Vagina (tissue), 2 donors: ENCODE measurements around the gene CYP4F3. TPM values are rescaled to one million over a fixed set of nuclear protein-coding genes. Genes with fewer than 3 reads are reported as not detected.

Source experiments
- DNase-seq, 2 donors: peaks; one replicate each; pipeline ENCODE4 v3.0.0-alpha.2; 2017; ENCODE audit errors: extremely low spot score in 2 of 2
- H3K27ac ChIP-seq: fragments of 200-600 bp; sonication (generic); one replicate; pipeline ENCODE4 v1.5.1; 2019
- H3K27me3 ChIP-seq: fragments of 200-600 bp; sonication (generic); one replicate; pipeline ENCODE4 v1.5.1; 2019
- H3K36me3 ChIP-seq, 2 donors: fragments of 200-600 bp; sonication (generic); one replicate each; pipeline ENCODE4 v1.5.1; 2017 to 2019
- H3K4me1 ChIP-seq: fragments of 200-600 bp; sonication (generic); one replicate; pipeline ENCODE4 v1.5.1; 2019
- H3K4me3 ChIP-seq, 2 donors: fragments of 200-600 bp; sonication (generic); 1 replicate in 1 of 2; 2 replicates in 1 of 2; pipeline ENCODE4 v1.5.1; 2016 to 2019
- H3K9me3 ChIP-seq: fragments of 200-600 bp; sonication (generic); one replicate; pipeline ENCODE4 v1.5.1; 2019
- CTCF ChIP-seq, 3 experiments: fragments of 450-650 bp in 2 of 3; fragments of 200-600 bp in 1 of 3; sonication (generic) in 1 of 3; IDR thresholded peaks; one replicate each; pipeline ENCODE4 v1.5.1; 2017 to 2019; ENCODE audit warnings: antibody characterized with exemption in 3 of 3, mild to moderate bottlenecking in 2 of 3, moderate library complexity in 2 of 3
- POLR2A ChIP-seq, 2 donors: fragments of 450-650 bp; IDR thresholded peaks; one replicate each; pipeline ENCODE4 v1.6.1; 2017; ENCODE audit warnings: antibody characterized with exemption in 2 of 2, mild to moderate bottlenecking in 2 of 2, moderate library complexity in 2 of 2
- POLR2AphosphoS5 ChIP-seq, 2 donors: sonication (generic); formaldehyde crosslinking; IDR thresholded peaks; one replicate each; pipeline ENCODE4 v1.9.0; 2017; ENCODE audit warnings: antibody characterized with exemption in 2 of 2, mild to moderate bottlenecking in 2 of 2, low read depth in 1 of 2; ENCODE audit not compliant: insufficient read depth in 1 of 2
- intact Hi-C: fragments of 100-400 bp; cut with DNase I; formaldehyde crosslinking; loops from one replicate; pipeline ENCODE4 v1.15.1; 2023
- total RNA-seq: library from RNA; depleted of rRNA; stranded (reverse); fragments of >200 nt; gene quantifications from one replicate; pipeline ENCODE4 v1.2.3, GENCODE V29; 2016

Gene CYP4F3
- total RNA-seq, 1 donor from 2014 or later: 29.7 TPM

GRCh38 chr19:15622991-15623390, 17.7 kb upstream of the CYP4F3 start:
- intact Hi-C loops: loop anchor here (10.0 kb wide), 1 partner anchor 562 kb away; the partner anchor contains the start of gene FAM32A
- Histone ChIP-seq H3K27me3 (no peaks in the 10 kb centered on the region), H3K4me3 (no peak overlapping the region), H3K27ac (no peak overlapping the region), H3K9me3 (no peaks in the 10 kb centered on the region), H3K4me1 (no peaks in the 10 kb centered on the region), H3K36me3 (no peaks in the 10 kb centered on the region)
- TF ChIP-seq POLR2A (IDR thresholded peaks at IDR 0.05): no peak
- no peak for TF ChIP-seq POLR2AphosphoS5 (IDR thresholded peaks at IDR 0.05; ENCODE audit: insufficient read depth in 1 of 2, low read depth in 1 of 2)
- no peak for DNase-seq

- intact Hi-C loops: loop anchor here (10.0 kb wide), 1 partner anchor 561 kb away; the partner anchor contains the start of gene FAM32A
- DNase-seq: no peak
- H3K9me3 ChIP-seq: no peaks in the 10 kb centered on the region
- H3K4me1 ChIP-seq: no peaks in the 10 kb centered on the region
- H3K4me3 ChIP-seq: no peak overlapping the region
- TF ChIP-seq POLR2AphosphoS5 (IDR thresholded peaks at IDR 0.05; ENCODE audit: insufficient read depth in 1 of 2, low read depth in 1 of 2): no peak
- TF ChIP-seq POLR2A (IDR thresholded peaks at IDR 0.05): no peak
- no peak for TF ChIP-seq CTCF (IDR thresholded peaks at IDR 0.05)
- no peak overlapping the region for H3K27ac ChIP-seq
- no peaks in the 10 kb centered on the region for H3K36me3 ChIP-seq
- no peaks in the 10 kb centered on the region for H3K27me3 ChIP-seq
Observed at GRCh38 chr19:15623711-15624318, 16.9 kb upstream of the CYP4F3 start.

- Histone ChIP-seq H3K36me3 (no peaks in the 10 kb centered on the region), H3K27ac (no peak overlapping the region), H3K9me3 (no peaks in the 10 kb centered on the region), H3K4me3 (no peak overlapping the region), H3K27me3 (no peaks in the 10 kb centered on the region), H3K4me1 (no peaks in the 10 kb centered on the region)
- peak; percentile 75 to 94 for DNase-seq
- TF ChIP-seq POLR2AphosphoS5 (IDR thresholded peaks at IDR 0.05; ENCODE audit: insufficient read depth in 1 of 2, low read depth in 1 of 2): no peak
- intact Hi-C loops: loop anchor here (10.0 kb wide), 1 partner anchor 556 kb away; the partner anchor contains the start of gene FAM32A
Observed at GRCh38 chr19:15628236-15629002, 12.3 kb upstream of the CYP4F3 start.

- TF ChIP-seq CTCF (IDR thresholded peaks at IDR 0.05): peak; percentile 90 to 97 (median 92)
- peak in 1 of 2 donors; percentile 25 for TF ChIP-seq POLR2AphosphoS5 (IDR thresholded peaks at IDR 0.05; ENCODE audit: insufficient read depth in 1 of 2, low read depth in 1 of 2)
- no peak for TF ChIP-seq POLR2A (IDR thresholded peaks at IDR 0.05)
- Histone ChIP-seq H3K36me3 (no peaks in the 10 kb centered on the region), H3K27ac (no peak overlapping the region), H3K27me3 (no peaks in the 10 kb centered on the region), H3K9me3 (no peaks in the 10 kb centered on the region), H3K4me1 (no peaks in the 10 kb centered on the region), H3K4me3 (no peak overlapping the region)
- DNase-seq: no peak
- intact Hi-C loops: loop anchor here (10.0 kb wide), 1 partner anchor 556 kb away; the partner anchor contains the start of gene FAM32A
Observed at GRCh38 chr19:15629003-15629880, 11.5 kb upstream of the CYP4F3 start.

- Histone ChIP-seq H3K9me3 (no peaks in the 10 kb centered on the region), H3K27ac (no peak overlapping the region), H3K27me3 (no peaks in the 10 kb centered on the region), H3K4me3 (no peak overlapping the region), H3K36me3 (no peaks in the 10 kb centered on the region), H3K4me1 (no peaks in the 10 kb centered on the region)
- DNase-seq: no peak
- TF ChIP-seq POLR2AphosphoS5 (IDR thresholded peaks at IDR 0.05; ENCODE audit: insufficient read depth in 1 of 2, low read depth in 1 of 2) (no peak), POLR2A (IDR thresholded peaks at IDR 0.05) (no peak), CTCF (IDR thresholded peaks at IDR 0.05) (no peak)
- intact Hi-C loops: loop anchor here (10.0 kb wide), 1 partner anchor 243 kb away; no protein-coding TSS in a partner anchor
Observed at GRCh38 chr19:15631817-15632216, 8.9 kb upstream of the CYP4F3 start.
